Stimulated activated CD4-positive, alpha-beta T cell treated with anti-CD3 and anti-CD28 coated beads, Interleukin-4, amount 100 ng/mL, for 24 hours (primary cell): ENCODE measurements around the gene UMODL1.

Source experiments
- DNase-seq: peaks from one replicate; pipeline ENCODE4 v3.0.0-alpha.2; 2020

Gene UMODL1

DNA sequence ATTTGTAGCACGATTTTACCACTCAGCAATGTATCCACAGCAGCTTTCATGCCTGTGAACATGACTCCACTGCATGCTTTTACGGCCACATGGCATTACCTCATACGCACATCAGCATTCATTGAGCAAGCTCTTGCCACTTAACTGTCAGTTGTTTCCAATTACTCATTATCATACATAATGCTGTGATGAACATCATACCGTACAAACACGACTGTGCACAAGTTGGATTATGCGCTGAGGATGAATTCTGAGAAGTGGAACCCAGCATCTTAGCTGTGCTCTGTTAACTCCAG, 9.6 kb downstream of the UMODL1 start:
- no peak for DNase-seq

DNA sequence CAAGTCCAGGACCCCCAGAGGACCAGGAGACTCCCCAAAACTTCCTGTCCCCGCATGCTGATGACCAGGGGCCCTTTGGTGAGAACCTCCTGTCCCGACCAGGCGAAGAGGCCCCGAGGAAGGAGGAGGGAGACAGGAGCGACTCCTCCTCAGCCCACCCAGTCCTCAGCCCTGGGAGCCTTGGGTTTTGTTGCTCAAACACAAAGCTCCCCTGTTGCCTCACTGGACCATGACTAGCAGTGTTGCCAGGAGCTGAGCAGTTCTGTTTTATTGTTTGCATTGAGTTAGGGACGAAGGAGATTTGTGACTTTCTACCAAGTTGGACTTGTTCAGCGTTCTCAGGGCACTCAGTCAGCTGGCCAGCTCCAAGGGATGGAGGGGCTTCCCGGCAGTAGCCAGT, 10.0 kb downstream of the UMODL1 start:
- no peak for DNase-seq

DNA sequence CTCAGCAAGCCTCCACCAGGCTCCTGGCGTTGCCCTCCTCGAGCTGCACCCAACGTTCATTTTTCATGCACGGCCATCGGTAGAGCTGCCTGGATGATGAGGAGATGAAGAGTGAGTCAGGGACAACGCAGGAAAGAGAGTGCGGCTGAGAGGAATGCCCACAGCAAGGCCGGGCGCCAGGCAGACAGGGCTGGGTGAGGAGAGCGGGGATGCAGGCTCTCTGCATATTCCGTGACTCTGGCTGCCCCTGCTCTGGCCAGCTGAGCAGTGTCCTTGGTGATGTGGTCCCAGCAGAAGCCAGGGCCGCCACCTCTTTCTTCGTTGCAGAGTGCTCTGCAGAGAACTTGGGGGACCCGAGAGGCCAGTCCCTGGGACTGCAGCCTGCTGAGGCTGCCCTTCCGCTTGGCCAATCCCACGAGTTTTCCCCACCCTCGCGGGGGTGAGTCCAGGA, 10.8 kb downstream of the UMODL1 start:
- no peak for DNase-seq

DNA sequence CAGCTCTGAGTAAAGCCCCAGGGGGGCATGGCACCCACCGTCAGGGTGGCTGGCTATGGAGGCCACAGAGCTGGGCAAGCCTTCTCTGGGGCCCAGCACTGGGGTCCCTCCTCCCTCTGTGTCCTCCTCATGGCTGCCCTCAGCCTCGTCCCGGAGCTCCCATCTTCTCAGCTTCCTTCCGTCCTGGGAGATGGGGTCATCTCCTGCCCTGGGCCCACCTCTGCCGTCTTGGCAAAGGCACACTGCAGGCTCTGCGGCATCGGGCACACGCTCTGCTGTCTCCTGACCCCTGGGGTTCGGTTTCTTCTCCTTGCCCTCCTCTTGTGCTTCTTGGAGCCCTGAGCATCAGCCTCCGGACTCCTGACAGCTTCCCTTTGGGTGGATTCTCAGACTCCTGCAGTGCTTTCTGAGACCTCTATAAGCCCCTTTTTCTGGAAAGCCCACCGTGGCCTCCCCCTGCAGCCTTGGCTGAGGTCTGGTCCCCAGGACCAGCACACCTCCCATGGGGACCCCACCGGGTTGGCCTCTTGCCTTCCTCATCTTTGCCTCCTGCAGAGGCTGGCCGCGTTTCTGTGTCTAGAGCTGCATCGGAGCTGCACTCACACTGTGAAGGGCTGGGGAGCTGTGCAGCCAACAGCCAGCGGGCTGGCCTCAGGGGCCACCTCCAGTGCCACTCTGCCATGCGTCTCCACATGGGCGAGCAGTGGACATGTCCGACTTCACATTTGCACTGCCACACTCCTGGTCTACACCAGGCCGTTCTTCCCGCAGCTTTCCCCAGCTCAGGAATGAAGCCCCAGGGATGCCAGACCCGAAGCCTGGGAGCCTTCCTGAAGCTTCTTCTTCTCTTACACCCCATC, 11.6 kb downstream of the UMODL1 start:
- DNase-seq: no peak

DNA sequence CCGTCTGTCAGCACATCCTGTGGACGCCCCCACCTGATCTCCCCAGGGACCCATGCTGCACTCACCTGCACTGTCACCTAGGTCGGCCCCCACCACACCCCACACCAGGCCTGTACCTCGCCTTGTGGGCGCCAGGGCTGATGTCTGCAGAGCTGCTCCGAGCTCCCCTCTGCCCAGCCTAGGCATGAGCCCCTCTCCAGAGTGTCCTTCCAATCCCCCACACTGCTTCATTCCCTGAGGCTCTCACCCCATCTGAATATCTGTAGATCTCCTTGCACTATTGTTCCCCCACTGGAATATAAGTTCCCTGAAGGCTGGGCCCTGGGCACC, 12.2 kb downstream of the UMODL1 start:
- no peak for DNase-seq

DNA sequence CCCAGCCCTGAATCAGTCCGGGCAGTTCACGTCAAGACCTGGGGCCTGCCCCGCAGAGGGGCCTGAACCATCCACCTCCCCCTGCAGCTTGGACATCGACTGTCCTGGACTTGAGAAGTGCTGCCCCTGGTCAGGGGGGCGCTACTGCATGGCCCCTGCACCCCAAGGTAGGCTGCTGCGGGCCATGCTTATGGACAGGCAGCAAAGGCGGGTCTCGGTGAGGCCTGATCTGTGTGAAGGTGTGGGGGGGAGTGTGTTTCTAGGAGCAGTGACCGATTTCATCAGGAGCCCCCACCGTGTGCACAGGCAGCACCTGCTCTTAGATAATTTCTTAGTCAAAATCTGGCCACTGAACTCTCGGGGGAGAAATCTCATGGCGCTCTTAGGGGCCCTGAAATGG, 13.0 kb downstream of the UMODL1 start:
- no peak for DNase-seq

DNA sequence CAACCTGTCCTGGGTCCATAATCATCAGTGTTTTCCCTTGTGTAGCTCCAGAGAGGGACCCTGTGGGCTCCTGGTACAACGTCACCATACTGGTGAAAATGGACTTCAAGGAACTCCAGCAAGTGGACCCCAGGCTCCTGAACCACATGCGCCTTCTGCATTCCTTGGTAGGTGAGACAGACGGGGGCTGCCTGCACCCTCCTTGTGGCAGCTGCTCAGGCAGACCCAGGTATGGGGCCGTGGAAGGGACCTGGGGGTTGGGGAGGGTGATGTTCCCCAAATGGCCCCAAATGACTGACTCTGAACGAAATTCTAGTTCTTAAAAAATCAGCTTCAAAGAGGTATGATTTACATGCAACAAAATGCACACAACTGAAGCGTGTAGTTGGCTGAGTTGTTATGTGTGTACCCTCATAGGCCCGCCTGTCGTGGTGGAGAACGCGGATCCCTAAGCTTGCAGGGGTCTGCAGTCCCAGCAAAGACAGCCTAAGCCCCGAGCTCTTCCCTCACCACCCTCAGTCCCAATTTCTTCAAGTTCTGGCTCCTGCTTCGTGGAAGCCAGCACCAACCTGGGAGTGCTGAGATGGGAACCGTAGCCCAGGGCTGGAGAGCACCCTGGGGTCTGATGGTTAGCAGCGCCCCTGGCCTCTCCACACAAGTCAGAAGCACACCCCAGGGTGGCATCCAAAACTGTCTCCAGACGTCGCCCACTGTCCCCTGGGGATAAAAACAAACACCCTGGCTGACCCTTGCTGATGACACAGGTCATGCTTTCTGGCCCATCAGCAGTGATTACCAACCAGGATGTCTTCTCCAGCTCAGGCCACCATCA, 14.3 kb downstream of the UMODL1 start:
- no peak for DNase-seq

DNA sequence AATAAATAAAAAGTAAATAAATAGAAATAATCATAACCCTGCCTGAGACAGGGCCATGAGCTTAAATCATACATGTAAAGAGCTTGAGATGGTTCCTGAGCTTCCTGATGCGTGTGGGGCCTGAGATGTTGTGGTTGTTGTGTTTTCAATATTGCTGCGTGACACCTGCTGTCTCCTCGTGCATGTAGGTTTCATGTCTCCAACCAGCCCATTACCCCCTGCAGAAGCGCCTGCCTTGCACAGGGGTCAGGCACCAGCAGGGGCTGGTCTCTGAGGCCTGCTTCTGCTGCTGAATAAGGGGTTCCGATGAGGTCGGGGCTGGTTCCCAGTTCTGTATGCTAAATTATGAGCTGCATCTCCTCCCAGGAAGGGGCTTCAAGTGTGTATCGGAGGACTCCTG, 15.9 kb downstream of the UMODL1 start:
- no peak for DNase-seq

DNA sequence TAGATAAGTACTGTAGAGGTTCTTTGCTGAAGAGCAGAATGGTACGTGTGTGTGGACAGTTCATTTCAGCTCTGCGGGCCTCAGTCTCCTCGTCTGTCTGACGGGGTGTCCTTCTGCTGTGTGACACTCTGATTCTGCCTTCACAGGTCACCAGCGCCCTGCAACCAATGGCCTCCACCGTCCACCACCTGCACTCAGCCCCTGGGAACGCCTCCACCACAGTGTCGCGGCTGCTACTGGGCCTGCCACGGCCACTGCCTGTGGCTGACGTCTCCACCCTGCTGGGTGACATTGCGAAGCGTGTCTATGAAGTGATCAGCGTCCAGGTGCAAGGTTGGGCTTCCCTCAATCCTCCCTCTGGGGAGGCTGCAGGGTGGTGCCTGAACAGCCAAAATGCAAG, 17.0 kb downstream of the UMODL1 start:
- no peak for DNase-seq

DNA sequence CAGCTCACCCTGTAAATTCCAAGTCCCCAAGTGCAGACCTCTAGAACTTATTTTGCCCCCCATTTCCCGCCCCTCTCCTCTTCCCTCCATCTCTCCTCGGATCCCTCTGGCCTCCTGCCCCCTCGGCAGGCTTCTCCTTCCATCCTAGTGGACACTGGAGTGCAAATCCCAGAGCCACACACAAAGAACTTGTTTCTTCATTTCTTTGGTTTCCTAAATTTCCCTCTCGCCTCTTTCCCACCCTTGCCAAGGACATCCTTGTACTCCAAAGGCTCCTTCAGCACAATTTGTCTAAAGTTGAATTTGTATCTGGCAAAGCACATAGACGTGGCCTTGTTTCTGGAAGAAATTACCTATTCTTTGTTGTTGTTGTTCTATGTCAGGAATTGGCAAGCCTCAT, 17.5 kb downstream of the UMODL1 start:
- DNase-seq: no peak

DNA sequence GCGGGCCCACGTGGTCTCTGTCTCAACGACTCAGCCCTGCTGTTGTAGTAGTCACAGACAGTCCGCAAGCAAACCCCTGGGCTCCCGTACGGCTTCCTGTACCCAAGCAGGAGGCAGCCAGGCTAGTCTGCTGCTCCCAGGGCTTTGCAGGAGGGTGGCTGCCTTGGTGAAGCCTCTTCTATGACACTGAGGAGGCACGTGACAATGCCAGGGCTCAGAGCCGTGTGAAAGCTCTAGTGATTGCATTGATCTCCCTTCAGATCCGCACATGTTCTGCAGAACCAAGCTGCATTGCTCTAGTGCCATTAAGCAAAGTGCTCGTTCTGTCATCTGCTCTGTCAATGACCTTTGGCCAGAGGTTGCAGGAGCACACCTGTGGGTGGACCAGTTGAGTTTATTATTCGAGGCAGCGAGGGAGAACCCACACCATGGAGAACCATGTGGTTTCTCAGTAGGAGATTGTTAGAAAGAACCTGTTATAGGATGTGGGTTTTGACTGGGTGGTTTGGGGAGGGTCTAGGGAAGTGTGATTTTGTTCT, 18.0 kb downstream of the UMODL1 start:
- no peak for DNase-seq

DNA sequence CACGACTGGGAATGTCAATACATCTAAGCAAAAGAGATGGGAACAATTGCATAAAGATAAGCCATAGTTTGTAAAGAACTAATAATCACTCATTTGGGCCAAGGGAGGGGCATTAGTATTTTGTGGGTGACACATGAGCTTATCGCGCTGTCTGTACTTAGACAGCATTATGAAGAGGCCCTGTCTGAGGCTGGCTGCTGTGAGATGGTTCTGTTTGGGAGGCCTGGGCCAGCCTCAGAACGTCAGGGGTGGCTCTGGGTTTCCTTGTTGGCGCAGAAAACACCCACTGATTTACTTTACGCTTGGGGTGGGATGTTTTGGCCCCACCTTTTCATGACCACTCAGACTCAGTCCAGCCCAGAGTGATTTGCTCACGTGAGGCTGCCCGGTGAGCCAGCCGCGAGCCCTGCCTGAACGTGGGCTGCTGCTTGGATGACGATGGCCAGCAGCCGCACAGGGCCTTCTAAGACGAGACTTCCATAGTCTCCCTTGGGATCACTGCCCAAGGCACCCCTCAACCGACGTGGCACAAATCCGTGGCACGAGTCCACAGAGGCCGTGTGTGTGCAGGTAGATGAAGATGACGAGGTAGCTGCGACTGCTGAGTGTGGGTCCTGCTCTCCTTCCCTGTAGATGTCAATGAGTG, 18.7 kb downstream of the UMODL1 start:
- DNase-seq: no peak

DNA sequence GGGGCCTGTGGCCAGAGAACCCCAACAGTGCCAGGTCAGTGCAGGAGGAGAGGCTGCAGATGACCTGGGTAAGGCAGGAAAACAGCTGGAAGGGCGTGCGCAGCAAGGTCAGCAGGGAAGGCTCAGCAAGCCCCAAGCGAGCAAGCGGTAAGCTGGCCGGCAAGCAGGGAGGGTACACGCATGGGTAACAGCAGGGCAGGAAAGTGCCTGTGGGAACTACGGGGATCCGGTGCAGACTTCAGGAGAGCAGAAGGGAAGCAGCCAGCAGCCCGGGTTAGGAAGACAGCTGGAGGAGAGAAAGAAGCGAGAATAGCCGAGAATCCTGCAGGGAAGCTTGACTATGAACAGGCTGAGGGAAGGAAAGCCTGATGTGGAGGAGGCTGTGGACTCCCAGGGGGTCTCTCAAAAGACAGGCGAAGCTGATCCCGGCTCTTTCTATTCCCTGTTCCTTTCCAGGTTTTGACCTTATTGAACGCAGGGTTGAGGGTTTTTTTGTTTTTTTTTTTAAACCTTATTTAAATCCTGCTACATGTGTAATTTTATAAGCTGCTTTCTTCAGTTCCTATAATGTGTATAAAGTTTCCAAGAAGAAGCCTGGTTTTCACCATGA, 20.9 kb downstream of the UMODL1 start:
- no peak for DNase-seq

DNA sequence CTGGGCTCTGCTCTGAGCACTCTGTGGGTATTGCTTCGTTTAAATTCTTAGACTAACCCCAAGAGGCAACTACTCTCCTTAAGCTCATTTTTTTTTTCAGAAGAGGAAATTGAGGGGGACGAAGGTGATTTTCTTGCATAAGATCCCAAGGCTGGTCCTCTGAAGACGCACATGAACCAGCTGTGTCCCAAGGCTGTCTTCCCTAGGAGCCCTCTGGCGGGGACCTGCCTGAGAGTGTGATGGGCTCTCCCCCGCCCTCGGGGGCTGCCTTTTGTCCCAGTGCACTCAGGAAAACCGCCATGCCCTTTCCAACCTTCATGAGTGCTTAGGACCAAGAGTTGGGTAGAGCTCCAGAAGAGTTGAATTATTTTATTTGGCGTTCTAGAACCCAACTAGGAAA, 21.7 kb downstream of the UMODL1 start:
- no peak for DNase-seq

DNA sequence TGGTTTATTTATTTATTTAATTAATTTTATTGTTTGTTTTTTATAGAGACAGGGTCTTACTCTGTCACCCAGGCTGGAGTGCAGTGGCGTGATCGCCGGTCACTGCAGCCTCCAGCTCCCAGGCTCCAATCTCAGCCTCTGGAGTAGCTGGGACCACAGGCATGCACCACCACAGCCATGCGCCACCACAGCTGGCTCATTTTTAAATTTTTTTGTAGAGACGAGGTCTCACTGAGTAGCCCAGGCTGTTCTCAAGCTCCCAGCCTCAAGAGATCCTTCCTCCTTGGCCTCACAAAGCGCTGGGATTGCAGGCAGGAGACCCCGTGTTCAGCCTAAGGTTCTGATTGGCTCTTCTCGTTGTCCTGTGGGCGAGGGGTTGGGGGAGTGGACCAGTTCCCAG, 22.1 kb downstream of the UMODL1 start:
- no peak for DNase-seq

DNA sequence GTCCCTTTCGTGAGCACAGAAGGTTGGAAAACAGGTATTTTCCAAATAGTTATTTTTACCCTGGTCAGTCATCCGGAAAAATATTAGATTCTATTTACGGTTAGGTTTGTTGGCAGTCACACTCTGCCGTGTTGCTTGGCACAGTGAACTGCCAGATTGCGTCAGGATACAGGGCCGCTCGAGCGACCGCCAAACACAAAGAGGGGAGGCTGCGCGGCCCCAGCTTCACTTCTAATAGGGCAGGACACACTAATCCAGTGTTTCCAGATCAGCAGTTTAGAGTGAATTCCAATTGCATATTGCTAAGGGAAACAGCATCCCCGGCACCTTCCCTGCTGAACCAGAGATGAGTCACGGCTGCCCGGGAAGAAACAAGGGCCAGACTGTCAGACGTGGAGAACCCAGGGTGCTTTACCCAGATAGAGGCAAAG, 22.9 kb downstream of the UMODL1 start:
- DNase-seq: no peak

DNA sequence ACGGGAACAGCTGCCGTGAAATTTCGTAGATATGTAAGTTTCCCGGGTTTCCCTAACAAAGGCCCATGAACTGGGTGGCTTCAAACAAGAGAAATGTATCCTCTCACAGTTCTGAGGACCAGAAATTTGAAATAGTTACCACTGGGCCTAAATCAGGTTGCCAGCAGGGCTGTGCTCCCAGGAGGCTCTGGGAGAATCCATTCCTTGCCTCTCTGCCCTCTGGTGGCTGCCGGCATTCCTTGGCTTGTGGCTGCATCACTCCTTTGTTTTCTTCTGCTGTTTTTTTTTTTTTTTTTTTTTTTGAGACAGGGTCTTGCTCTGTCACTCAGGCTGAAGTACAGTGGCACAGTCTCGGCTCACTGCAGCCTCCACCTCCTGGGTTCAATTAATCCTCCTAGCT, 23.7 kb downstream of the UMODL1 start:
- no peak for DNase-seq

DNA sequence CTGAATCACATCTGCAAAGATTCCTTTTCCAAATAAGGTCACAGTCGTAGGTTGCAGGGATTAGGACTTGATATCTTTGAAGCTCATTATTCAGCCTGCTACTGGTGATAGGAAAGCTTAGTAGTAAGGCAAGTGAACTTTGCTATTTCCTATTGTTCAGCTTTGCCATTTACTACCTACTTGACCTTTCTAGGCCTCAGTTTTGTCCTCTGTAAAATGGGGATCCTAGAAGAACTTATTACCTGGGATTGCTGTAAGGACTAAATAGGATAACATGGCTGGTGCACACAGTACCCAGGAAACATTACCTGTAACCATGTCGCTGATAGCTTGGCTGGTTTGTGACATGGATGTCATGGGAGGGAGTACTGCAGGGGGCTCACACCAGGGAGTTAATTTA, 24.5 kb downstream of the UMODL1 start:
- DNase-seq: no peak

DNA sequence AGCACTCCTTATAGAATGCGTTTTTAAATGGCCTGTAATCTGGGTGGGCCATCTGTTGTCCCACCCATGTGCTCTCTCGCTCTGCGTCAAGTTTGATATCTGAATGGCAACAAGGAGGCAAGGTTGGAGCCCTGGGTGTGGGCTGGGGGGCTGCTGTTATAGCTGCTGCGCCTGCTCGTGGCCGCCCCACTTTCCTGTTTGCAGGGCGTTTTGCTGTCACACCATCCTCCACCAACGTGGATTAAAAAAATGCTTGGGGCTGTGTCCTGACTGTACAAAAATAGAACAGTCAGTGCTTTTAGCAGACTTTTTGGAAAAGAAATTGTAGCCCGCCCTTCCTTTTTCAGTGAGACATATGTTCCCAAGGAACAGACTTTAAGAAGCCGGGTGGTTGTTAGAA, 25.4 kb downstream of the UMODL1 start:
- DNase-seq: no peak

DNA sequence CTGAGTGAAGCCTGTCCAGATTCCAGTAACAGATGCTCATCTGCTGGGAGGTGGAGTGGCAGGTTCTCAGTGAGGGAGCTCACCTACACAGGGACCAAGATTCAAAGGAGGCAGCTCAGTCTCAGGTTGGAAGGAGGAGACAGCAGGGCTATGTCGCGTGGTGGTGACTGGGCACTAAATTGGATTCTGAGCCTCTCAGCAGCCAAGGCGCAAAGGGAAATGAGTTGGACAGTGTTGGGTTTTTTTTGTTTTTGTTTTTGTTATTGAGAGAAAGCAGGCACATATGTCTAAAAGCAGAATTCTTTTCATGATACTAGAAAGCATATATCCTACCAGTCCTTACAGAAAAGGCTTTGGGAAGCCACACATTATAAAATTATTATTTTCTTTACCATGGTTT, 26.2 kb downstream of the UMODL1 start:
- no peak for DNase-seq

DNA sequence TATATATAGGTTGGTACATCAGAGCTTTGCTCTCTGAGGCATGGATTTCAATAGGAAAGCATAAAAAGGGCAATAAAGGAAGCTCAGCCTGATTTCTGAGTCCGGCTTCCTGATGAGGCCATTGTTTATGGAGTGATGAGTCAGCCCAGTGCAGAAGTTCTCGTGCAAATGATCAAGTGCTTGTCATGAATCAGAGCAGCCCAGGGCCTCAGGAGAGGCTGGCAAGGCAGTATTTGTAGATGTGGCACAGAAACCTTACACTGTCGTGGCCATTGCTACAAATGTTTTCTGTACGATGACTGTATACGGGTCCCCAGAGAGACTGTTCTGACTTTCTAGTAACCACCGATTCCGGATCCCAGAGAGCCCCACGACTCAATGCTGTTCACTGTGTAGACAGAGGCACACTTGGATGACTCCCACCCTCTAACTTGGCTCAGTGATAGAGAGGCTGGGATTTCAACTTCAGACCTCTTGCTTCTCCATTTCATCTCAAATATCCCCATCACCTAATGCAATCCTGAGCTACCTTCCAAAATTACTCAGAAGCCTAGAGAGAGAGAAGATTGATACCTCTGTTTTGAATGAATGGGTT, 26.8 kb downstream of the UMODL1 start:
- no peak for DNase-seq

DNA sequence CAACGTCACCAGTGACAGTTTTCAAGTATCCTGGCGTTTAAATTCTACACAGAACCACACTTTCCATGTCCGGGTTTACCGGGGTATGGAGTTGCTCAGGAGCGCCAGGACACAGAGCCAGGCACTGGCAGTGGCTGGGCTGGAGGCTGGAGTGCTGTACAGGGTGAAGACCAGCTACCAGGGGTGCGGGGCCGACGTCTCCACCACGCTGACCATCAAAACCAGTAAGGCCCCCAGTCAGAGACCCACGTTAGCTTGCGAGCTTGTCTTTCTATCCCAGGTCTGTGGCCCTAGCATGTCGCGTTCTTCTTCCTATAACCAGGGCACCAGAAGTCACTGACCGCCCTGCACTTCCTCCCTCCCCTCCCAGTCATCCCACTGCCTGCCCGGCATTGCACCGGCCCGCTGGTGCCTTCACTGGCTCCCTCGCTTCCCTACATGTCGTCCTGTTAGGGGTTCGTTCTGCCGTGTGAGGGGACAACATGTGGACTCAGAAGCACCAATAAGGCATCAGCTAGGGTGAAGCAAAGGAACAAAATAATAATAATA, 27.9 kb downstream of the UMODL1 start:
- no peak for DNase-seq

DNA sequence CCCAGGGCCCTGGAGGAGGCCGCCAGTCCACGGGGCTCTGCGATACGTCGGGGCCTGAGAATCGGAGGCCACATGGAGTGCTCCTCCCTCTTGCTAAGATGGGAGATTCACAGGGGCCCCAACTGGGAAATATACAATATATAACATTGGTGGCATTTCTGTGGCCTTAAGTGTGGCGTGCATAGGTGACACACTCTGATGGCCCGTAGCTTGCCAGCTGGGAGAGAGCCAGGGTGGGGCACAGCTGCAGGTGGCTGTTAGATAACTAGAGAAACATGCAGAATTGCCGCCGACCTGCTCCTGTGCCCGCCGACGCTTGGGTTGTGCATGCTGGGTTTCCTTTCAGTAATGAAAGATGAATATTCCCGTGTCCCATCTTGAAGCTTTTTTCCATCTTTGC, 30.1 kb downstream of the UMODL1 start:
- no peak for DNase-seq
